GM21515 (cell line): ENCODE data around the gene GPT2.
A peak's percentile ranks its signal among the peaks of the same experiment; 100 is the strongest.
"Not testable (repeated sequence)": the region's sequence is repeated elsewhere in the genome, so short reads cannot be mapped to it uniquely, and the experiment has no call there.

Source experiments
- ATAC-seq: cut with Tn5 transposase; IDR thresholded peaks from one replicate; pipeline ENCODE4 v1.9.1; 2021; ENCODE audit not compliant: unreplicated experiment

The GPT2 gene

GRCh38 chr16:46918905-46919792 is 35.0 kb downstream of the GPT2 start:
- ATAC-seq = peak; percentile 77

GRCh38 chr16:46920402-46921068 is 36.4 kb downstream of the GPT2 start:
- no peak for ATAC-seq

- no peak for ATAC-seq
Measured at GRCh38 chr16:46922239-46922638, 38.1 kb downstream of the GPT2 start.

- ATAC-seq = no peak
Measured at GRCh38 chr16:46923513-46924295, 39.5 kb downstream of the GPT2 start.

- no peak for ATAC-seq
Measured at GRCh38 chr16:46924402-46924801, 40.2 kb downstream of the GPT2 start.

GRCh38 chr16:46926470-46927225 is 42.5 kb downstream of the GPT2 start:
- ATAC-seq = no peak

- ATAC-seq = no peak
Measured at GRCh38 chr16:46927273-46927672, 43.1 kb downstream of the GPT2 start.

GRCh38 chr16:46928811-46929210 is 44.6 kb downstream of the GPT2 start:
- no peak for ATAC-seq

GRCh38 chr16:46929378-46930332 is 45.5 kb downstream of the GPT2 start:
- peak; percentile 73 for ATAC-seq

- ATAC-seq = no peak
Measured at GRCh38 chr16:46930861-46931260, 46.7 kb downstream of the GPT2 start.

GRCh38 chr16:46932802-46933201 is 48.6 kb downstream of the GPT2 start:
- no peak for ATAC-seq

- no peak for ATAC-seq
Measured at GRCh38 chr16:46937536-46937935, 53.4 kb downstream of the GPT2 start.

- ATAC-seq = not testable (repeated sequence)
Measured at GRCh38 chr16:46944713-46945112, 60.6 kb downstream of the GPT2 start.

GRCh38 chr16:46947900-46948547 is 63.9 kb downstream of the GPT2 start:
- no peak for ATAC-seq

- no peak for ATAC-seq
Measured at GRCh38 chr16:46948548-46949166, 64.5 kb downstream of the GPT2 start.

GRCh38 chr16:46949241-46949892 is 65.2 kb downstream of the GPT2 start:
- no peak for ATAC-seq

GRCh38 chr16:46950009-46950408 is 65.8 kb downstream of the GPT2 start:
- ATAC-seq = no peak

- no peak for ATAC-seq
Measured at GRCh38 chr16:46954562-46954961, 70.4 kb downstream of the GPT2 start.
